DMS153 treated with DMSO at 0.1 percent for 48 hours (cell line): ENCODE results near the gene HOXA1.

Source experiments
- DNase-seq: peaks from one replicate; lab custom pipeline; 2025; ENCODE audit not compliant: unreplicated experiment; lab: John Stamatoyannopoulos, UW

HOXA1 gene

GRCh38 chr7:27095897-27096767, at the start of gene HOXA1:
TSS of gene HOXA1 (minus strand) at chr7:27096000. CDS start at chr7:27095912, 88 bp downstream.
- DNase-seq, result peak; percentile 88

- DNase-seq, result no peak
These were observed 49.5 kb upstream of the HOXA1 start for GRCh38 chr7:27145165-27145913.

GRCh38 chr7:27144781-27145164, 49.0 kb upstream of the HOXA1 start:
- no peak for DNase-seq

GRCh38 chr7:27143950-27144780, 48.4 kb upstream of the HOXA1 start:
- DNase-seq, result no peak

GRCh38 chr7:27143023-27143949, 47.5 kb upstream of the HOXA1 start, which contains the start of gene HOXA5:
TSS of gene HOXA5 (minus strand) at chr7:27143681. CDS start at chr7:27143607, 74 bp downstream.
- DNase-seq, result no peak

- DNase-seq, result no peak
These were observed 46.8 kb upstream of the HOXA1 start for GRCh38 chr7:27142580-27143022.

GRCh38 chr7:27141923-27142579, 46.3 kb upstream of the HOXA1 start:
- DNase-seq, result no peak

GRCh38 chr7:27141137-27141922, 45.5 kb upstream of the HOXA1 start:
- no peak for DNase-seq

- no peak for DNase-seq
These were observed 44.5 kb upstream of the HOXA1 start for GRCh38 chr7:27140126-27140857.

- no peak for DNase-seq
These were observed 43.7 kb upstream of the HOXA1 start for GRCh38 chr7:27139334-27140125.

- DNase-seq, result no peak
These were observed 43.2 kb upstream of the HOXA1 start for GRCh38 chr7:27138985-27139333.

- no peak for DNase-seq
These were observed 42.7 kb upstream of the HOXA1 start for GRCh38 chr7:27138472-27138871.

- no peak for DNase-seq
These were observed 42.0 kb upstream of the HOXA1 start for GRCh38 chr7:27137640-27138315.

- DNase-seq, result no peak
These were observed 38.6 kb upstream of the HOXA1 start for GRCh38 chr7:27134392-27134791.

- no peak for DNase-seq
These were observed 37.8 kb upstream of the HOXA1 start for GRCh38 chr7:27133409-27134231.

GRCh38 chr7:27132978-27133377, 37.2 kb upstream of the HOXA1 start:
- no peak for DNase-seq
